ENCODE results near the gene PXYLP1.

The PXYLP1 gene

GRCh38 chr3:141236361-141236760, 4.7 kb downstream of the PXYLP1 start:
- Histone ChIP-seq H3F3A (ENCODE audit: low read depth) (no peaks in the 10 kb centered on the region), H3K4me2 (ENCODE audit: low read depth, low read length, poor library complexity, severe bottlenecking) (peak overlapping the region; percentile 93), H3K27me3 (ENCODE audit: insufficient read depth, low read length, poor library complexity, severe bottlenecking) (no peaks in the 10 kb centered on the region), H3K9ac (ENCODE audit: low read depth, low read length, poor library complexity, severe bottlenecking) (peak overlapping the region; percentile 42), H3K79me2 (ENCODE audit: insufficient read depth, low read length) (peaks cover 89% of the 10 kb centered on the region), H2AFZ (ENCODE audit: low read length) (no peak overlapping the region), H3K4me3 (ENCODE audit: low read length, poor library complexity, severe bottlenecking) (peak overlapping the region; percentile 26), H3K36me3 (ENCODE audit: insufficient read depth, low read length) (no peaks in the 10 kb centered on the region; the same call in 1 of the 2 replicates), H3K9me3 (ENCODE audit: insufficient read depth, low read depth, low read length) (no peaks in the 10 kb centered on the region), H3K4me1 (ENCODE audit: insufficient read depth, low read length, poor library complexity, severe bottlenecking) (peaks cover 84% of the 10 kb centered on the region), H3K9me2 (replicated peaks; ENCODE audit: low read depth, low read length) (no peaks in the 10 kb centered on the region), H4K20me1 (ENCODE audit: insufficient read depth, low read length, poor library complexity, severe bottlenecking) (peaks cover 13% of the 10 kb centered on the region)
- no peak for TF ChIP-seq EZH2phosphoT487 (IDR thresholded peaks at IDR 0.05; ENCODE audit: borderline replicate concordance)
- TF ChIP-seq CTCF (conservative IDR thresholded peaks at IDR 0.05; ENCODE audit: low read length), result no peak

- TF ChIP-seq CTCF (conservative IDR thresholded peaks at IDR 0.05; ENCODE audit: low read length) (no peak), EZH2phosphoT487 (IDR thresholded peaks at IDR 0.05; ENCODE audit: borderline replicate concordance) (no peak)
- H4K20me1 ChIP-seq (ENCODE audit: insufficient read depth, low read length, poor library complexity, severe bottlenecking), result peaks cover 13% of the 10 kb centered on the region
- H3K4me2 ChIP-seq (ENCODE audit: low read depth, low read length, poor library complexity, severe bottlenecking), result peak overlapping the region; percentile 93
- H3K9ac ChIP-seq (ENCODE audit: low read depth, low read length, poor library complexity, severe bottlenecking), result peak overlapping the region; percentile 42
- H3K27me3 ChIP-seq (ENCODE audit: insufficient read depth, low read length, poor library complexity, severe bottlenecking), result no peaks in the 10 kb centered on the region
- H3K4me3 ChIP-seq (ENCODE audit: low read length, poor library complexity, severe bottlenecking), result peak overlapping the region; percentile 56
- no peak overlapping the region for H2AFZ ChIP-seq (ENCODE audit: low read length)
- H3K9me2 ChIP-seq (replicated peaks; ENCODE audit: low read depth, low read length), result no peaks in the 10 kb centered on the region
- peaks cover 77% of the 10 kb centered on the region for H3K4me1 ChIP-seq (ENCODE audit: insufficient read depth, low read length, poor library complexity, severe bottlenecking)
- H3K79me2 ChIP-seq (ENCODE audit: insufficient read depth, low read length), result peaks cover 92% of the 10 kb centered on the region
- no peaks in the 10 kb centered on the region for H3K9me3 ChIP-seq (ENCODE audit: insufficient read depth, low read depth, low read length)
- no peaks in the 10 kb centered on the region for H3F3A ChIP-seq (ENCODE audit: low read depth)
- peaks cover 4% of the 10 kb centered on the region; the same call in 1 of the 2 replicates for H3K36me3 ChIP-seq (ENCODE audit: insufficient read depth, low read length)
Measured at GRCh38 chr3:141237701-141238521, 6.3 kb downstream of the PXYLP1 start.

GRCh38 chr3:141239511-141240281, 8.1 kb downstream of the PXYLP1 start:
- H3K9me2 ChIP-seq (replicated peaks; ENCODE audit: low read depth, low read length), result no peaks in the 10 kb centered on the region
- TF ChIP-seq EZH2phosphoT487 (IDR thresholded peaks at IDR 0.05; ENCODE audit: borderline replicate concordance), result no peak
- TF ChIP-seq CTCF (conservative IDR thresholded peaks at IDR 0.05; ENCODE audit: low read length), result no peak
- no peak overlapping the region for H3K9ac ChIP-seq (ENCODE audit: low read depth, low read length, poor library complexity, severe bottlenecking)
- H2AFZ ChIP-seq (ENCODE audit: low read length), result no peak overlapping the region
- no peaks in the 10 kb centered on the region for H3K27me3 ChIP-seq (ENCODE audit: insufficient read depth, low read length, poor library complexity, severe bottlenecking)
- no peaks in the 10 kb centered on the region for H3F3A ChIP-seq (ENCODE audit: low read depth)
- peaks cover 4% of the 10 kb centered on the region; the same call in 1 of the 2 replicates for H3K36me3 ChIP-seq (ENCODE audit: insufficient read depth, low read length)
- H3K4me1 ChIP-seq (ENCODE audit: insufficient read depth, low read length, poor library complexity, severe bottlenecking), result peaks cover 62% of the 10 kb centered on the region
- H3K79me2 ChIP-seq (ENCODE audit: insufficient read depth, low read length), result peaks cover 88% of the 10 kb centered on the region
- H3K4me2 ChIP-seq (ENCODE audit: low read depth, low read length, poor library complexity, severe bottlenecking), result peak overlapping the region; percentile 50
- peak overlapping the region; percentile 35 for H3K4me3 ChIP-seq (ENCODE audit: low read length, poor library complexity, severe bottlenecking)
- H3K9me3 ChIP-seq (ENCODE audit: insufficient read depth, low read depth, low read length), result no peaks in the 10 kb centered on the region
- no peaks in the 10 kb centered on the region for H4K20me1 ChIP-seq (ENCODE audit: insufficient read depth, low read length, poor library complexity, severe bottlenecking)

All from Loucy (cell line).